LNCaP clone FGC (cell line): ENCODE measurements around the gene KMT2E.

Experiments used
- DNase-seq: peaks from one replicate; pipeline ENCODE4 v3.0.0-alpha.2; 2011; ENCODE audit warnings: low read depth
- H3K4me3 ChIP-seq: 2 replicates; pipeline ENCODE4 v1.5.1; 2011; ENCODE audit warnings: mild to moderate bottlenecking, low read depth, low read length, control low read depth
- CTCF ChIP-seq: IDR thresholded peaks from 2 replicates; pipeline ENCODE4 v1.5.1; 2012; ENCODE audit warnings: mild to moderate bottlenecking; ENCODE audit not compliant: control insufficient read depth, insufficient read depth; ENCODE audit errors: extremely low read depth

Gene KMT2E, protein sequence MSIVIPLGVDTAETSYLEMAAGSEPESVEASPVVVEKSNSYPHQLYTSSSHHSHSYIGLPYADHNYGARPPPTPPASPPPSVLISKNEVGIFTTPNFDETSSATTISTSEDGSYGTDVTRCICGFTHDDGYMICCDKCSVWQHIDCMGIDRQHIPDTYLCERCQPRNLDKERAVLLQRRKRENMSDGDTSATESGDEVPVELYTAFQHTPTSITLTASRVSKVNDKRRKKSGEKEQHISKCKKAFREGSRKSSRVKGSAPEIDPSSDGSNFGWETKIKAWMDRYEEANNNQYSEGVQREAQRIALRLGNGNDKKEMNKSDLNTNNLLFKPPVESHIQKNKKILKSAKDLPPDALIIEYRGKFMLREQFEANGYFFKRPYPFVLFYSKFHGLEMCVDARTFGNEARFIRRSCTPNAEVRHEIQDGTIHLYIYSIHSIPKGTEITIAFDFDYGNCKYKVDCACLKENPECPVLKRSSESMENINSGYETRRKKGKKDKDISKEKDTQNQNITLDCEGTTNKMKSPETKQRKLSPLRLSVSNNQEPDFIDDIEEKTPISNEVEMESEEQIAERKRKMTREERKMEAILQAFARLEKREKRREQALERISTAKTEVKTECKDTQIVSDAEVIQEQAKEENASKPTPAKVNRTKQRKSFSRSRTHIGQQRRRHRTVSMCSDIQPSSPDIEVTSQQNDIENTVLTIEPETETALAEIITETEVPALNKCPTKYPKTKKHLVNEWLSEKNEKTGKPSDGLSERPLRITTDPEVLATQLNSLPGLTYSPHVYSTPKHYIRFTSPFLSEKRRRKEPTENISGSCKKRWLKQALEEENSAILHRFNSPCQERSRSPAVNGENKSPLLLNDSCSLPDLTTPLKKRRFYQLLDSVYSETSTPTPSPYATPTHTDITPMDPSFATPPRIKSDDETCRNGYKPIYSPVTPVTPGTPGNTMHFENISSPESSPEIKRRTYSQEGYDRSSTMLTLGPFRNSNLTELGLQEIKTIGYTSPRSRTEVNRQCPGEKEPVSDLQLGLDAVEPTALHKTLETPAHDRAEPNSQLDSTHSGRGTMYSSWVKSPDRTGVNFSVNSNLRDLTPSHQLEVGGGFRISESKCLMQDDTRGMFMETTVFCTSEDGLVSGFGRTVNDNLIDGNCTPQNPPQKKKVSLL (N-terminal part only)

GRCh38 chr7:105013816-105014692, at the start of gene KMT2E:
KMT2E (plus strand) TSS chr7:105014205; CDS start chr7:105040953, 26,748 bp downstream.
- peak within 1 kb of the TSS; percentile 95 for H3K4me3 ChIP-seq
- no peak for TF ChIP-seq CTCF
- DNase-seq, result peak; percentile 47

DNA sequence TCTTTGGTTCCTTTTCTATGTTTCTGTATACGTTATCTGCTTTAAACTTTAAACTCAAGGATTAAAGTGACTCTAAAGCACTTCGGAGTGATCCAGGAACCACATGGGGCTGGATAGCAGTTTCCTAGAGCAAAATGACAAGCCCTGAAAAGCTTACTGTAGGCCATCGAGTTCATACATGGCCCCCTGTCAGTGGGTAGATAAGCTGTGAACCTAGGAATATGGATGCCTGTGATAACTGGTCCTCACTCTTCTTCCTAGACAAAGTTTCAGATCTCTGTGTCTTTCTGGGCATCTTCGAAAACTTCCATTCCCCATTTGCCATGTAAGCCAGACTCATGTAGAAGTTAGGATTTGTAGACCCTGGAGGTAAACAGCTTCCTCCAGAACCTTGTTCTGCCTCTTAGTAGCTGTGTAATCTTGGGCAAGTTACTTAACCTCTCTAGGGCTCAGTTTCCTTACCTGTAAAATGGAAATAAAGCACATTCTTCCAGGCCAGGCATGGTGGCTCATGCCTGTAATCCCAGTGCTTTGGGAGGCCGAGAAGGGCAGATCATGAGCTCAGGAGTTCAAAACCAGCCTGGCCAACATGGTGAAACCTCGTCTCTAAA, 49.3 kb upstream of the KMT2E start:
- DNase-seq, result no peak
- TF ChIP-seq CTCF, result no peak
- no peak overlapping the region for H3K4me3 ChIP-seq

DNA sequence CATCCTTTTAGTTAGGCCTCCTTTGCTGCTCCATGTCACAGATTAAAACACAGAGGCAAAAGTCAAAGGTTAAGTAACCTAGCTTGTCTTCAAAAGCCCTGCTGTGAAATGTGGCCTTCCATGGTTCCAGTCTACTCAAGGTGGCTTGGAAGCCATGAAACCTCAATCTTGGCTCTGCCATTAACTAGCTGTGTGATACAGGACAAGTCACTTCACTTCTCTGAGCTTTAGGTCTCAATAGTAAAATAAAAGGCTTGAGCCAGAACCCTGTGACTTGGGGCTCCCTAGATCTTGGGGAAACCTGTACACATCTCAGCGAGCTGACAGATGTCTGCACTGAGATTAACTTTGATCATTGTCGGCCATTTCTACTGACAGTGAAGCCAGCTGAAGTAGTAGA, 48.0 kb upstream of the KMT2E start:
- TF ChIP-seq CTCF, result no peak
- DNase-seq, result no peak
- no peak overlapping the region for H3K4me3 ChIP-seq

- no peak overlapping the region for H3K4me3 ChIP-seq
- DNase-seq, result no peak
- no peak for TF ChIP-seq CTCF
These were observed 46.9 kb upstream of the KMT2E start for GRCh38 chr7:104967088-104967487.

DNA sequence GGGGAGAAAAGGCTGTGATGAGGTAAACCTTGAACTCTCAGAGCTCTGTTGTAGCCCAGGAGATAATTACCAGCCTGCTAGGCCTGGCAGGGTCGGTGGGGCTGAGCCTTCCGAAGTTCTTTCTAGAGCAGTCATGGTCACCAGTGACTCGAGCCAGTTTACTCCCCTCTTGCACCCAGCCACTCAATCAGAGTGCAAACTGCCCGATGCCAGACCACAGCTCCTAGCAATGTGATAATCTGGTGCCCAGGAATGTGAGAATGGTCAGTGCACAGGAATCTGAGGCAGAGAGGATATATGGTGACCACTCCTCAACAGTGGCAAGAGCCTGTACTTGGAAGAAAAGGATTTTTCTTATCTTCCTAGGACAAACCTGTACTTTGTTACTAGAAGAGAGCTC, 46.4 kb upstream of the KMT2E start:
- TF ChIP-seq CTCF, result no peak
- no peak overlapping the region for H3K4me3 ChIP-seq
- DNase-seq, result no peak

- DNase-seq, result no peak
- H3K4me3 ChIP-seq, result no peak overlapping the region
- TF ChIP-seq CTCF, result no peak
These were observed 45.4 kb upstream of the KMT2E start for GRCh38 chr7:104968648-104969047.
